Heart left ventricle (tissue), 16 donors: ENCODE data around the gene ABCA6. TPM values are rescaled to one million over a fixed set of nuclear protein-coding genes. Genes with fewer than 3 reads are reported as not detected.

Experiments
- ATAC-seq, 4 donors: fragments of 200-7000 bp; cut with Tn5 transposase; one replicate each; pipeline ENCODE4 v1.9.1; 2020 to 2022; ENCODE audit warnings: moderate library complexity in 4 of 4, mild to moderate bottlenecking in 3 of 4, moderate number of reproducible peaks in 1 of 4
- DNase-seq, 5 donors: peaks; one replicate each; pipeline ENCODE4 v3.0.0-alpha.2; 2020
- H3K27ac ChIP-seq, 12 donors: fragments of 200-600 bp; sonication (generic) in 4 of 12; one replicate each; pipeline versions ENCODE4 v1.5.0 to v1.8.0; 2016 to 2022; ENCODE audit warnings: mild to moderate bottlenecking in 2 of 12
- H3K27me3 ChIP-seq, 9 donors: fragments of 200-600 bp; sonication (generic) in 2 of 9; one replicate each; pipeline versions ENCODE4 v1.5.1 to v1.8.0; 2016 to 2022; ENCODE audit warnings: mild to moderate bottlenecking in 3 of 9
- H3K36me3 ChIP-seq, 9 donors: fragments of 200-600 bp; sonication (generic) in 2 of 9; one replicate each; pipeline versions ENCODE4 v1.5.0 to v1.8.0; 2018 to 2022; ENCODE audit warnings: mild to moderate bottlenecking in 2 of 9
- H3K4me1 ChIP-seq, 12 donors: fragments of 200-600 bp; sonication (generic) in 4 of 12; one replicate each; pipeline versions ENCODE4 v1.5.0 to v1.8.0; 2016 to 2022; ENCODE audit warnings: mild to moderate bottlenecking in 3 of 12
- H3K4me3 ChIP-seq, 12 donors: fragments of 200-600 bp; sonication (generic) in 4 of 12; one replicate each; pipeline versions ENCODE4 v1.5.0 to v1.8.0; 2017 to 2022; ENCODE audit warnings: mild to moderate bottlenecking in 9 of 12, moderate library complexity in 4 of 12
- H3K9me3 ChIP-seq, 12 donors: fragments of 200-600 bp; sonication (generic) in 4 of 12; one replicate each; pipeline versions ENCODE4 v1.5.0 to v1.8.0; 2016 to 2022; ENCODE audit warnings: mild to moderate bottlenecking in 1 of 12
- POLR2A ChIP-seq, 2 donors: fragments of 450-650 bp; IDR thresholded peaks; one replicate each; pipeline ENCODE4 v1.6.1; 2017; ENCODE audit warnings: antibody characterized with exemption in 2 of 2, mild to moderate bottlenecking in 2 of 2, moderate library complexity in 2 of 2
- WGBS, 4 donors: extraction: QIAGEN DNeasy Blood & Tissue Kit in 2 of 4; methylation state at CpG; one replicate each; pipeline versions ENCODE4 v1.1.5 to v1.1.7; 2013 to 2018; 5-methylcytosine and 5-hydroxymethylcytosine counted together
- intact Hi-C, 10 donors: fragments of 100-400 bp; cut with DNase I; formaldehyde crosslinking; loops; one replicate each; pipeline versions ENCODE4 v1.11.1 to v1.14.2; 2022
- polyA plus RNA-seq, 2 donors: library from polyadenylated mRNA; stranded (reverse); fragments of 200-250 nt; gene quantifications; one replicate each; pipeline ENCODE4 v1.2.3, GENCODE V29; 2013
- total RNA-seq, 9 donors: library from RNA; depleted of rRNA in 2 of 9; stranded (reverse); fragments of >200 nt in 2 of 9; fragmentation: NEBNext Ultra II Directional in 3 of 9; extraction: Animal tissue kit (Norgen Biotek cat#: 25700) in 3 of 9; gene quantifications; one replicate each; pipeline versions ENCODE4 v1.1.0 to v1.2.4, GENCODE V29; 2016 to 2023
- TF ChIP-seq, protein P1 (sequence below), 12 donors: fragments of 200-600 bp; sonication (generic) in 4 of 12; IDR thresholded peaks; one replicate each; pipeline versions ENCODE4 v1.5.0 to v1.8.0; 2018 to 2022; ENCODE audit warnings: antibody characterized with exemption in 12 of 12, mild to moderate bottlenecking in 5 of 12
- donor health status: ischemic (EF 13 %, LVEDD 7.1; RV severe dilation, severe dysfunction).
- donor health status: healthy with polysubstance abuse.
- donor health status: DM: no; HTN: yes; CAD: no.
- donor health status: DM: no; HTN: no; CAD: no.
- donor health status: ischemic (EF 25% LVEDD 6.9; RV normal size, moderate dysfunction).
- donor health status: ischemic (EF 25% LVEDD 5.7; RV mildly dilated, moderate dysfunction).
- donor health status: healthy.
- donor health status: DM: yes; HTN: yes; CAD: no.
- donor health status: ischemic (EF 35%, LVEDD 5.7; RV mildly dilated, moderate dysfunction).
- donor health status: nonischemic (EF 11% LVEDD 7.7; RV severe dilation, severe dysfunction).
- donor health status: DM: yes; HTN: yes; CAD: no.
- donor health status: PGD.
- donor health status: ischemic (EF 29% LVEDD 5.4; RV normal size, mild dysfunction).
- donor health status: nonischemic (EF 23%, LVEDD 6.1; RV moderate dilation, normal function).

ABCA6 gene
- total and polyA plus RNA-seq, 11 donors = 5.7 to 30.1 (median 18.0) TPM

DNA sequence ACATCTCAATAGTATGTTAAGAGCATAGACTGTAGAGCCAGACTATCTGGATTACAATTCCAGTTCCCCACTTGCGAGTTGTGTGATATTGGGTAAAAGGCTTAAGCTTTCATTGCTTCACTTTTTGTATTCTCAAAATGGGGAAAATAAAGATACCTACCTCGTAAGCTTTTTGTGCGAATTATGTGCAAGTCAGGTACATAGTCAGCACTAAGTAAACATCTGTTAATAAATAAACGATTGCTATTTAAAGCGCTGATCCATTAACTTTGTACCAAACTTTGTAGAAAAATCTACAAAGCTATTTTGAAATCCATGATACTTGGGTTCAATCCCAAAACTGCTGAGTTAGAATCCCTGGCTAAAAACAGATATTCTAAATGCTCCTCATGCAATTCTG is 19.6 kb downstream of the ABCA6 start:
- intact Hi-C loops = no loop called here
- Histone ChIP-seq H3K4me1 (peaks cover 0 to 17% (median 8%) of the 10 kb centered on the region in 12 donors), H3K36me3 (peaks cover 0 to 74% (median 0%) of the 10 kb centered on the region in 9 donors), H3K27ac (no peak overlapping the region), H3K27me3 (no peaks in the 10 kb centered on the region), H3K4me3 (no peak overlapping the region), H3K9me3 (no peaks in the 10 kb centered on the region)
- 93 to 95% (median 94%) methylated on average over 5 of the region's 5 CpGs for WGBS, 4 donors
- TF ChIP-seq, protein P1, sequence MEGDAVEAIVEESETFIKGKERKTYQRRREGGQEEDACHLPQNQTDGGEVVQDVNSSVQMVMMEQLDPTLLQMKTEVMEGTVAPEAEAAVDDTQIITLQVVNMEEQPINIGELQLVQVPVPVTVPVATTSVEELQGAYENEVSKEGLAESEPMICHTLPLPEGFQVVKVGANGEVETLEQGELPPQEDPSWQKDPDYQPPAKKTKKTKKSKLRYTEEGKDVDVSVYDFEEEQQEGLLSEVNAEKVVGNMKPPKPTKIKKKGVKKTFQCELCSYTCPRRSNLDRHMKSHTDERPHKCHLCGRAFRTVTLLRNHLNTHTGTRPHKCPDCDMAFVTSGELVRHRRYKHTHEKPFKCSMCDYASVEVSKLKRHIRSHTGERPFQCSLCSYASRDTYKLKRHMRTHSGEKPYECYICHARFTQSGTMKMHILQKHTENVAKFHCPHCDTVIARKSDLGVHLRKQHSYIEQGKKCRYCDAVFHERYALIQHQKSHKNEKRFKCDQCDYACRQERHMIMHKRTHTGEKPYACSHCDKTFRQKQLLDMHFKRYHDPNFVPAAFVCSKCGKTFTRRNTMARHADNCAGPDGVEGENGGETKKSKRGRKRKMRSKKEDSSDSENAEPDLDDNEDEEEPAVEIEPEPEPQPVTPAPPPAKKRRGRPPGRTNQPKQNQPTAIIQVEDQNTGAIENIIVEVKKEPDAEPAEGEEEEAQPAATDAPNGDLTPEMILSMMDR (IDR thresholded peaks at IDR 0.05) = no peak
- ATAC-seq (no peak), DNase-seq (no peak)

DNA sequence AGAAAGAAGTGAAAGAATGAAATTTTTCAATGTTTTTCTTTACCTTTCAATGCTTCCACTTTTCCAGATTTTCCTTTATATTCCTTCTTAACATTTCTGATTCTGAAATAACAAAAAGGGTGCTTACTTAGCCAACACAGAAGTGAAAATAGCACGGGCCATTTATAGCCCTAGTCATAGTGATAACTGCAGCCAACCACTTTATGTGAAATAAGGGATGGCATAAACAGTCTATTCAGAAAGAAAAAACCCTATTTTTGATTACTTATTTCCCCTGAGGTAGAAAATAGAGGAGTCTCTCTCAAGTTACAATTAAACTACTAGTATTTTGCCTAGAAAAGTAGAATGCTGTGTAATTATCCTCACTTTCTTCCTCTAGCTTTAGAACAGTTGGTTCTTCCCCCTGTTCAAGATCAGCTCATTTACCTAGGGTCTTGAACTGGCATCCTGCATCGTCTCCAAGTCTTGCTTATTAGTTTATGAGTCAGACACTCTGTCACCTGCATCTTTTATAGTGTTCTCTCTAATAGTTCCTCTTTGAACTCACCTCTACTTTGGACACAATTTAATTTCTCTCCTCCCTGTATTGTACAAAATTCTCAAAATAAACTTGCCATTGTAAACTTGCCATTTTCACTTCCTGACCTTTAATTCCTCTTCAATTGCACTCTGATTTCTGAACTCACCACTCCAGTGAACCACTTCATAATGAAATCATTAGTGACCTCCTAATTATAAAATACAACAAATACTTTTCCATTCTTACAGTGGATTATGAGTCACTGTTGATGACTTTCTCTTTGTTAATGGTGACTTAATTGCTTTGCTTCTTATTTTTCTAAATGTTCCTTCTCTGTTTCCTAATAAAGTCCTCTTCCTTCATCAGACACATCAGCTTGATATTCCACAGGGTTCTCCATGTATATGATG is 23.6 kb downstream of the ABCA6 start:
- no peak for TF ChIP-seq POLR2A (IDR thresholded peaks at IDR 0.05)
- TF ChIP-seq, protein P1 (IDR thresholded peaks at IDR 0.05) = no peak
- H3K9me3 ChIP-seq = no peaks in the 10 kb centered on the region
- peak overlapping the region in 3 of 12 donors; percentile 0 to 46 (median 7) for H3K27ac ChIP-seq
- intact Hi-C loops = no loop called here
- H3K36me3 ChIP-seq = peaks cover 0 to 62% (median 0%) of the 10 kb centered on the region in 9 donors
- no peaks in the 10 kb centered on the region for H3K27me3 ChIP-seq
- WGBS, 4 donors = 16 to 38% (median 25%) methylated on average over 2 of the region's 2 CpGs
- peaks cover 0 to 37% (median 14%) of the 10 kb centered on the region in 12 donors for H3K4me1 ChIP-seq
- peak overlapping the region in 4 of 12 donors; percentile 10 to 28 (median 18) for H3K4me3 ChIP-seq
- DNase-seq (no peak), ATAC-seq (peak in 2 of 4 donors; percentile 49 to 62)

DNA sequence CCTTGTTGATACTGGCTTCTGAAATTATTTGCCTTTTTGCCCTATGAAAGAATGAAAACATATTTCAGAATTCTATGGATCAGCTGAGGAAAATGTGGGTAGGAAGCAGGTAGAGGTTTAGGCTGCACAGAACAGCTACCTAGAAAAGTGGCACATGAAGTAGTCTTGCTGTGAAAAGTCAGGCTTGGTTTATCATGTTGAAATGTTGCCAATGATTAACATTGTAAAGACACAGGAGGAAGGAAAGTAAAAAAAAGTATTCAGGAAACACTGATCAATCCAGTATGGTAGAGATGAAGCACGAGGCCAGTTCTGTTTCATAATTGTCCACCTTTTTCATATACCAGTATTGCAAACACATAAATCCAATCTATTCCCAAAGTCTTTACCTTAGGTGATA is 29.9 kb downstream of the ABCA6 start:
- ATAC-seq = no peak
- peaks cover 0 to 90% (median 15%) of the 10 kb centered on the region in 9 donors for H3K36me3 ChIP-seq
- WGBS, 4 donors = 61 to 77% (median 64%) methylated on average over 1 of the region's 1 CpG

More for the DNA sequence above, 29.9 kb downstream of the ABCA6 start:
- intact Hi-C loops = no loop called here
- no peak for DNase-seq
- TF ChIP-seq, protein P1 (IDR thresholded peaks at IDR 0.05) = no peak
- no peak for TF ChIP-seq POLR2A (IDR thresholded peaks at IDR 0.05)
- Histone ChIP-seq H3K4me3 (no peak overlapping the region), H3K4me1 (peaks cover 0 to 19% (median 6%) of the 10 kb centered on the region in 12 donors), H3K27ac (no peak overlapping the region), H3K27me3 (no peaks in the 10 kb centered on the region), H3K9me3 (no peaks in the 10 kb centered on the region)
